HCT116 (cell line): ENCODE measurements around the gene DCAF15. TPM values are rescaled to one million over a fixed set of nuclear protein-coding genes. Genes with fewer than 3 reads are reported as not detected.

Source experiments
- ATAC-seq: fragments of 200-7000 bp; cut with Tn5 transposase; 2 replicates; pipeline ENCODE4 v1.9.1; 2020; ENCODE audit warnings: mild to moderate bottlenecking, moderate library complexity
- BruUV-seq: library from RNA; stranded (reverse); fragments of 400-500 nt; replicated peaks from 2 replicates; lab custom pipeline; 2021; lab: Mats Ljungman, UMichigan
- CTCF ChIA-PET: fragments of 300-600 bp; sonication (Branson Sonifier 250); formaldehyde crosslinking; loops from one replicate; lab custom pipeline; 2021; ENCODE audit warnings: antibody characterized with exemption; lab: Charles Lee
- POLR2A ChIA-PET: fragments of 300-600, 350-600 bp; sonication (Branson Sonifier 250); formaldehyde crosslinking; loops from one replicate; lab custom pipeline; 2021; ENCODE audit warnings: antibody characterized with exemption; lab: Charles Lee
- RAD21 ChIA-PET, 2 experiments: fragments of 300-600 bp; sonication (Branson Sonifier 250); formaldehyde crosslinking; loops; one replicate each; lab custom pipeline; 2023; ENCODE audit warnings: low total read pairs in 2 of 2; ENCODE audit not compliant: uncharacterized antibody in 2 of 2, unreplicated experiment in 2 of 2, low non-redundant PET in 1 of 2; lab: Charles Lee
- DNase-seq: peaks from one replicate; pipeline ENCODE4 v3.0.0-alpha.2; 2010; ENCODE audit warnings: low read depth, low spot score
- H2AFZ ChIP-seq: fragments of 200-600 bp; shearing (Covaris generic), sonication (generic); 2 replicates; pipeline ENCODE4 v1.6.1; 2017; ENCODE audit warnings: low read depth, mixed run types, mixed read lengths, antibody characterized with exemption, low read length; ENCODE audit not compliant: poor library complexity, severe bottlenecking
- H3K27ac ChIP-seq: 2 replicates; pipeline ENCODE4 v1.5.1; 2012; ENCODE audit warnings: low read depth, low read length
- H3K27me3 ChIP-seq: fragments of 200-600 bp; sonication (generic); 2 replicates; pipeline ENCODE4 v1.6.1; 2016; ENCODE audit warnings: mixed run types, low read length, mixed read lengths; ENCODE audit not compliant: insufficient read depth
- H3K36me3 ChIP-seq, 2 experiments: fragments of 200-500 bp in 1 of 2; fragments of 200-600 bp in 1 of 2; sonication (Bioruptor generic) in 1 of 2; sonication (generic) in 1 of 2; 2 replicates each; pipeline versions ENCODE4 v1.5.1 to v1.6.1; 2014 to 2016; ENCODE audit warnings: low read length in 2 of 2, inconsistent platforms in 1 of 2, mixed read lengths in 1 of 2, mixed run types in 1 of 2; ENCODE audit not compliant: insufficient read depth in 2 of 2, control insufficient read depth in 1 of 2
- H3K4me1 ChIP-seq, 2 experiments: fragments of 200-600 bp in 1 of 2; sonication (generic) in 1 of 2; 2 replicates each; pipeline versions ENCODE4 v1.5.1 to v1.6.1; 2012 to 2017; ENCODE audit warnings: low read length in 2 of 2, inconsistent platforms in 1 of 2, mild to moderate bottlenecking in 1 of 2, mixed read lengths in 1 of 2, mixed run types in 1 of 2, moderate library complexity in 1 of 2; ENCODE audit not compliant: insufficient read depth in 2 of 2, control insufficient read depth in 1 of 2
- H3K4me2 ChIP-seq: fragments of 200-600 bp; sonication (generic); 2 replicates; pipeline ENCODE4 v1.6.1; 2017; ENCODE audit warnings: mixed run types, low read length, mixed read lengths
- H3K4me3 ChIP-seq, 2 experiments: fragments of 200-600 bp in 1 of 2; sonication (generic) in 1 of 2; replicated peaks in 1 of 2; 2 replicates each; pipeline ENCODE4 v1.5.1; 2011 to 2016; ENCODE audit warnings: low read length in 2 of 2, control low read depth in 1 of 2, low read depth in 1 of 2, mild to moderate bottlenecking in 1 of 2, mixed read lengths in 1 of 2, mixed run types in 1 of 2
- H3K79me2 ChIP-seq: fragments of 200-600 bp; sonication (generic); 2 replicates; pipeline ENCODE4 v1.6.1; 2017; ENCODE audit warnings: mild to moderate bottlenecking, mixed run types, low read length, moderate library complexity, mixed read lengths; ENCODE audit not compliant: insufficient read depth
- H3K9ac ChIP-seq: fragments of 200-600 bp; sonication (generic); 2 replicates; pipeline ENCODE4 v1.6.1; 2016; ENCODE audit warnings: low read length, mixed read lengths
- H3K9me2 ChIP-seq: fragments of 200-600 bp; sonication (generic), shearing (Covaris generic); 2 replicates; pipeline ENCODE4 v1.6.1; 2017; ENCODE audit warnings: mixed run types, mild to moderate bottlenecking, moderate library complexity; ENCODE audit not compliant: insufficient read depth
- H3K9me3 ChIP-seq, 2 experiments: fragments of 200-500 bp in 1 of 2; fragments of 200-600 bp in 1 of 2; sonication (Bioruptor generic) in 1 of 2; sonication (generic) in 1 of 2; 2 replicates each; pipeline ENCODE4 v1.6.1; 2014 to 2017; ENCODE audit warnings: low read length in 2 of 2, mixed read lengths in 2 of 2, inconsistent platforms in 1 of 2, low read depth in 1 of 2, mild to moderate bottlenecking in 1 of 2, mixed run types in 1 of 2, moderate library complexity in 1 of 2; ENCODE audit not compliant: control insufficient read depth in 1 of 2, insufficient read depth in 1 of 2
- H4K20me1 ChIP-seq: fragments of 200-600 bp; sonication (generic), shearing (Covaris generic); 2 replicates; pipeline ENCODE4 v1.6.1; 2017; ENCODE audit warnings: mixed run types, mild to moderate bottlenecking, moderate library complexity; ENCODE audit not compliant: insufficient read depth
- CBX3 ChIP-seq: IDR thresholded peaks from 2 replicates; pipeline ENCODE4 v1.6.1; 2012; ENCODE audit warnings: low read depth
- ELF1 ChIP-seq: IDR thresholded peaks from 2 replicates; pipeline ENCODE4 v1.6.1; 2012; ENCODE audit warnings: low read depth, borderline replicate concordance
- EZH2 ChIP-seq: fragments of 200-600 bp; sonication (generic); IDR thresholded peaks from 2 replicates; pipeline ENCODE4 v1.6.1; 2017; ENCODE audit warnings: antibody characterized with exemption, mixed run types
- EZH2phosphoT487 ChIP-seq: fragments of 200-600 bp; IDR thresholded peaks from 2 replicates; pipeline ENCODE4 v1.6.1; 2018; ENCODE audit warnings: antibody characterized with exemption, borderline replicate concordance
- JUND ChIP-seq: IDR thresholded peaks from 2 replicates; pipeline ENCODE4 v1.6.1; 2012
- POLR2AphosphoS5 ChIP-seq: IDR thresholded peaks from 2 replicates; pipeline ENCODE4 v1.6.1; 2011; ENCODE audit warnings: mild to moderate bottlenecking, low read depth, low read length, moderate library complexity
- REST ChIP-seq: IDR thresholded peaks from 2 replicates; pipeline ENCODE4 v1.6.1; 2012; ENCODE audit warnings: low read depth
- SRF ChIP-seq: IDR thresholded peaks from 2 replicates; pipeline ENCODE4 v1.6.1; 2012; ENCODE audit warnings: low read depth
- TCF7L2 ChIP-seq: IDR thresholded peaks from 2 replicates; pipeline ENCODE4 v1.7.0; 2011; ENCODE audit warnings: borderline replicate concordance, inconsistent platforms; ENCODE audit not compliant: insufficient read depth, insufficient read length; ENCODE audit errors: extremely low read depth
- YY1 ChIP-seq: IDR thresholded peaks from 2 replicates; pipeline ENCODE4 v1.6.1; 2011; ENCODE audit warnings: low read length, low read depth, moderate library complexity, mild to moderate bottlenecking; ENCODE audit not compliant: insufficient replicate concordance; ENCODE audit errors: extremely low read depth
- ZFX ChIP-seq: fragments of 450-650 bp; IDR thresholded peaks from 2 replicates; pipeline ENCODE4 v1.6.1; 2017
- ZNF274 ChIP-seq: fragments of 200-500 bp; sonication (Bioruptor generic); IDR thresholded peaks from 2 replicates; pipeline ENCODE4 v1.6.1; 2014; ENCODE audit warnings: mild to moderate bottlenecking, low read depth, low read length, inconsistent platforms
- intact Hi-C: fragments of 100-400 bp; cut with micrococcal nuclease; formaldehyde crosslinking; loops from 2 replicates; pipeline ENCODE4 v1.10.0; 2022
- total RNA-seq: library from RNA; stranded (reverse); gene quantifications from one replicate; pipeline ENCODE4 v1.2.1, GENCODE V29; 2021; ENCODE audit not compliant: unreplicated experiment

The DCAF15 gene
- total RNA-seq, 1 experiment from 2014 or later = 46.2 TPM

GRCh38 chr19:13926715-13927114 lies 25.6 kb upstream of the DCAF15 start:
- BruUV-seq = no TSS peak
- RAD21 ChIA-PET = no interaction called here
- TF ChIP-seq ZNF274 (no peak), ZFX (no peak), POLR2AphosphoS5 (no peak), EZH2 (no peak), REST (no peak), EZH2phosphoT487 (no peak), CBX3 (no peak), JUND (no peak), ELF1 (no peak), TCF7L2 (no peak), YY1 (no peak), SRF (no peak)
- no peak for ATAC-seq
- DNase-seq = no peak
- CTCF ChIA-PET = no interaction called here
- H3K4me1 ChIP-seq = no peaks in the 10 kb centered on the region
- POLR2A ChIA-PET = no interaction called here
- no peaks in the 10 kb centered on the region for H3K79me2 ChIP-seq
- no peaks in the 10 kb centered on the region for H4K20me1 ChIP-seq
- intact Hi-C loops = no loop called here
- no peak overlapping the region for H3K27ac ChIP-seq
- peaks cover 7 to 8% of the 10 kb centered on the region in 2 experiments; a peak in 2 of 4 replicates for H3K36me3 ChIP-seq
- H3K27me3 ChIP-seq = no peaks in the 10 kb centered on the region
- no peak overlapping the region for H2AFZ ChIP-seq
- no peak overlapping the region for H3K4me3 ChIP-seq
- no peak overlapping the region for H3K9ac ChIP-seq
- H3K4me2 ChIP-seq = no peak overlapping the region
- H3K9me3 ChIP-seq = no peaks in the 10 kb centered on the region
- H3K9me2 ChIP-seq = no peaks in the 10 kb centered on the region
